SK-N-SH (cell line): ENCODE data around the gene FAM177A1.

Source experiments
- EP300 ChIP-seq, 2 experiments: IDR thresholded peaks; 2 replicates each; pipeline versions ENCODE4 v1.4.0 to v1.6.1; 2012; ENCODE audit warnings: borderline replicate concordance in 1 of 2, low read depth in 1 of 2, low read length in 1 of 2
- FOSL2 ChIP-seq: IDR thresholded peaks from 2 replicates; pipeline ENCODE4 v1.4.0; 2012; ENCODE audit warnings: low read depth, mild to moderate bottlenecking, moderate library complexity, borderline replicate concordance
- FOXJ3 ChIP-seq: sonication (generic); formaldehyde crosslinking; IDR thresholded peaks from 2 replicates; pipeline ENCODE4 v1.5.1; 2020; ENCODE audit warnings: mild to moderate bottlenecking, missing genetic modification reagents
- NFIC ChIP-seq: IDR thresholded peaks from 2 replicates; pipeline ENCODE4 v1.4.0; 2012; ENCODE audit warnings: borderline replicate concordance
- POLR2AphosphoS5 ChIP-seq: IDR thresholded peaks from 2 replicates; pipeline ENCODE4 v1.6.1; 2012; ENCODE audit warnings: low read depth, low read length
- RAD21 ChIP-seq: IDR thresholded peaks from 2 replicates; pipeline ENCODE4 v1.6.1; 2012; ENCODE audit warnings: mild to moderate bottlenecking, low read length
- RFX5 ChIP-seq: IDR thresholded peaks from 2 replicates; pipeline ENCODE4 v1.6.1; 2012; ENCODE audit warnings: mild to moderate bottlenecking, improper control_type of control experiment, low read length
- SIN3A ChIP-seq: IDR thresholded peaks from 2 replicates; pipeline ENCODE4 v1.6.1; 2012; ENCODE audit warnings: low read depth, mild to moderate bottlenecking, low read length, moderate library complexity, borderline replicate concordance
- SMC3 ChIP-seq: IDR thresholded peaks from 2 replicates; pipeline ENCODE4 v1.6.1; 2012; ENCODE audit warnings: low read depth, low read length, improper control_type of control experiment
- TAF1 ChIP-seq: IDR thresholded peaks from 2 replicates; pipeline ENCODE4 v1.6.1; 2012; ENCODE audit warnings: low read depth, mild to moderate bottlenecking, low read length, moderate library complexity, borderline replicate concordance
- TEAD4 ChIP-seq: IDR thresholded peaks from 2 replicates; pipeline ENCODE4 v1.4.0; 2012; ENCODE audit warnings: mild to moderate bottlenecking, borderline replicate concordance; ENCODE audit not compliant: insufficient read depth
- YY1 ChIP-seq: IDR thresholded peaks from 2 replicates; pipeline ENCODE4 v1.4.0; 2012; ENCODE audit warnings: low read depth, mild to moderate bottlenecking
- TF ChIP-seq, protein P1 (sequence below): fragments of 200-600 bp; sonication (generic); IDR thresholded peaks from 2 replicates; pipeline ENCODE4 v1.6.1; 2017; ENCODE audit warnings: antibody characterized with exemption, mild to moderate bottlenecking, moderate library complexity
- TF ChIP-seq, protein P2 (sequence below): IDR thresholded peaks from 2 replicates; pipeline ENCODE4 v1.6.1; 2012; ENCODE audit warnings: mild to moderate bottlenecking, low read depth, low read length, moderate library complexity

DNA sequence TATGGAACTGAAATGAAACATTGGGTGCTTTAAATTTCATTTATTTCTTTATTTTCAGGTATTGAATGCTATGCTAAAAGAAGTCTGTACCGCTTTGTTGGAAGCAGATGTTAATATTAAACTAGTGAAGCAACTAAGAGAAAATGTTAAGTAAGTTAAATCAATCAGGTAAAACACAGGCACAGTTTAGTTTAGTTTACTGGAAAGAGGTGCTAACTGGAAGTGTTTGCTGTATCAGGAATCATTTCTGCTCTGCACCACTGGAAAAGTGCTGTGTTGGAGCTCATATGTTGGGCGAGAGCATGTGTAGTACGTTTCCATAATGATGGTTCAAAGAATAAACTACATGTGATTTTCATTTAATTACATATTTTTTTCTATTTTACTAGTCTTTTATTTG lies 46.6 kb upstream of the FAM177A1 start:
- TF ChIP-seq RFX5 (no peak), TAF1 (no peak), POLR2AphosphoS5 (no peak), SMC3 (no peak), FOXJ3 (CRISPR knock-in tag) (no peak), TEAD4 (no peak), NFIC (no peak), EP300 (IDR thresholded peaks at IDR 0.05; ENCODE audit: borderline replicate concordance in 1 of 2, low read depth in 1 of 2, low read length in 1 of 2) (no peak), RAD21 (no peak), SIN3A (no peak), YY1 (no peak), FOSL2 (no peak)
- TF ChIP-seq, protein P1, sequence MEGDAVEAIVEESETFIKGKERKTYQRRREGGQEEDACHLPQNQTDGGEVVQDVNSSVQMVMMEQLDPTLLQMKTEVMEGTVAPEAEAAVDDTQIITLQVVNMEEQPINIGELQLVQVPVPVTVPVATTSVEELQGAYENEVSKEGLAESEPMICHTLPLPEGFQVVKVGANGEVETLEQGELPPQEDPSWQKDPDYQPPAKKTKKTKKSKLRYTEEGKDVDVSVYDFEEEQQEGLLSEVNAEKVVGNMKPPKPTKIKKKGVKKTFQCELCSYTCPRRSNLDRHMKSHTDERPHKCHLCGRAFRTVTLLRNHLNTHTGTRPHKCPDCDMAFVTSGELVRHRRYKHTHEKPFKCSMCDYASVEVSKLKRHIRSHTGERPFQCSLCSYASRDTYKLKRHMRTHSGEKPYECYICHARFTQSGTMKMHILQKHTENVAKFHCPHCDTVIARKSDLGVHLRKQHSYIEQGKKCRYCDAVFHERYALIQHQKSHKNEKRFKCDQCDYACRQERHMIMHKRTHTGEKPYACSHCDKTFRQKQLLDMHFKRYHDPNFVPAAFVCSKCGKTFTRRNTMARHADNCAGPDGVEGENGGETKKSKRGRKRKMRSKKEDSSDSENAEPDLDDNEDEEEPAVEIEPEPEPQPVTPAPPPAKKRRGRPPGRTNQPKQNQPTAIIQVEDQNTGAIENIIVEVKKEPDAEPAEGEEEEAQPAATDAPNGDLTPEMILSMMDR = no peak
- TF ChIP-seq, protein P2, sequence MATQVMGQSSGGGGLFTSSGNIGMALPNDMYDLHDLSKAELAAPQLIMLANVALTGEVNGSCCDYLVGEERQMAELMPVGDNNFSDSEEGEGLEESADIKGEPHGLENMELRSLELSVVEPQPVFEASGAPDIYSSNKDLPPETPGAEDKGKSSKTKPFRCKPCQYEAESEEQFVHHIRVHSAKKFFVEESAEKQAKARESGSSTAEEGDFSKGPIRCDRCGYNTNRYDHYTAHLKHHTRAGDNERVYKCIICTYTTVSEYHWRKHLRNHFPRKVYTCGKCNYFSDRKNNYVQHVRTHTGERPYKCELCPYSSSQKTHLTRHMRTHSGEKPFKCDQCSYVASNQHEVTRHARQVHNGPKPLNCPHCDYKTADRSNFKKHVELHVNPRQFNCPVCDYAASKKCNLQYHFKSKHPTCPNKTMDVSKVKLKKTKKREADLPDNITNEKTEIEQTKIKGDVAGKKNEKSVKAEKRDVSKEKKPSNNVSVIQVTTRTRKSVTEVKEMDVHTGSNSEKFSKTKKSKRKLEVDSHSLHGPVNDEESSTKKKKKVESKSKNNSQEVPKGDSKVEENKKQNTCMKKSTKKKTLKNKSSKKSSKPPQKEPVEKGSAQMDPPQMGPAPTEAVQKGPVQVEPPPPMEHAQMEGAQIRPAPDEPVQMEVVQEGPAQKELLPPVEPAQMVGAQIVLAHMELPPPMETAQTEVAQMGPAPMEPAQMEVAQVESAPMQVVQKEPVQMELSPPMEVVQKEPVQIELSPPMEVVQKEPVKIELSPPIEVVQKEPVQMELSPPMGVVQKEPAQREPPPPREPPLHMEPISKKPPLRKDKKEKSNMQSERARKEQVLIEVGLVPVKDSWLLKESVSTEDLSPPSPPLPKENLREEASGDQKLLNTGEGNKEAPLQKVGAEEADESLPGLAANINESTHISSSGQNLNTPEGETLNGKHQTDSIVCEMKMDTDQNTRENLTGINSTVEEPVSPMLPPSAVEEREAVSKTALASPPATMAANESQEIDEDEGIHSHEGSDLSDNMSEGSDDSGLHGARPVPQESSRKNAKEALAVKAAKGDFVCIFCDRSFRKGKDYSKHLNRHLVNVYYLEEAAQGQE = no peak
